Measurements from ENCODE around the gene SPOUT1.

DNA sequence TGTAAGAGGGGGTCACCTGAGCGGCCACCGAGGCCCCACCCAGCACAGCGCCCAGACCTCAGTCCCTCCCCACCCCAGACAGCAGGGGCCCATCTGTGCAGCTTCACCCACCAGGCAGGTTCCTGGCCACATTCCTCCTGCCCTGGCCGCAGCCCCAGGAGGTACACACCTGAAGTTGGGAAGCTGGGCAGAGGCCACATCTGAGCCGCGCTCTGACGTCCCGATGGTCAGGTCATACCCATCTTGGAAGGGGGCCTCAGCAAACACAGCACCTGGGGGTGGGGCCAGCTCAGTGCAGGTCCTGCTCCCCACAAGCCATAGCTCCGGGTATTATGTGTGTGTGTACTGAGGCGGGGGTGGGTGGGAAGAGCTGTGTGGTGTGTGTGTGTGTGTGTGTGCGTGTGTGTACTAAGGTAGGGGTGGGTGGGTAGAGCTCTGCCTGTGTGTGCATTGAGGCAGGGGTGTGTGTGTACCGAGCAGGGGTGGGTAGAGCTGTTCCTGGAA, 5.6 kb downstream of the SPOUT1 start:
- TF ChIP-seq, protein P1, sequence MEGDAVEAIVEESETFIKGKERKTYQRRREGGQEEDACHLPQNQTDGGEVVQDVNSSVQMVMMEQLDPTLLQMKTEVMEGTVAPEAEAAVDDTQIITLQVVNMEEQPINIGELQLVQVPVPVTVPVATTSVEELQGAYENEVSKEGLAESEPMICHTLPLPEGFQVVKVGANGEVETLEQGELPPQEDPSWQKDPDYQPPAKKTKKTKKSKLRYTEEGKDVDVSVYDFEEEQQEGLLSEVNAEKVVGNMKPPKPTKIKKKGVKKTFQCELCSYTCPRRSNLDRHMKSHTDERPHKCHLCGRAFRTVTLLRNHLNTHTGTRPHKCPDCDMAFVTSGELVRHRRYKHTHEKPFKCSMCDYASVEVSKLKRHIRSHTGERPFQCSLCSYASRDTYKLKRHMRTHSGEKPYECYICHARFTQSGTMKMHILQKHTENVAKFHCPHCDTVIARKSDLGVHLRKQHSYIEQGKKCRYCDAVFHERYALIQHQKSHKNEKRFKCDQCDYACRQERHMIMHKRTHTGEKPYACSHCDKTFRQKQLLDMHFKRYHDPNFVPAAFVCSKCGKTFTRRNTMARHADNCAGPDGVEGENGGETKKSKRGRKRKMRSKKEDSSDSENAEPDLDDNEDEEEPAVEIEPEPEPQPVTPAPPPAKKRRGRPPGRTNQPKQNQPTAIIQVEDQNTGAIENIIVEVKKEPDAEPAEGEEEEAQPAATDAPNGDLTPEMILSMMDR (IDR thresholded peaks at IDR 0.05), result no peak
- TF ChIP-seq POLR2A (IDR thresholded peaks at IDR 0.05), result no peak

Data from Peyer's patch (tissue), 4 donors.